Measurements from ENCODE around the gene GSK3A.

- TF ChIP-seq CTCF (conservative IDR thresholded peaks at IDR 0.05; ENCODE audit: low read depth in 2 of 2): no peak
- TF ChIP-seq REST (IDR thresholded peaks at IDR 0.05; ENCODE audit: unreplicated experiment): no peak
- TF ChIP-seq EZH2 (IDR thresholded peaks at IDR 0.05; ENCODE audit: low read depth, unreplicated experiment): no peak
- TF ChIP-seq EZH2phosphoT487 (IDR thresholded peaks at IDR 0.05; ENCODE audit: unreplicated experiment): no peak
- no peak for TF ChIP-seq JUNB (IDR thresholded peaks at IDR 0.05; ENCODE audit: unreplicated experiment)
- TF ChIP-seq POLR2AphosphoS5 (IDR thresholded peaks at IDR 0.05; ENCODE audit: low read depth): no peak
- TF ChIP-seq STAT1 (IDR thresholded peaks at IDR 0.05; ENCODE audit: unreplicated experiment): no peak
- TF ChIP-seq ZNF114 (CRISPR knock-in tag; IDR thresholded peaks at IDR 0.05): no peak
- TF ChIP-seq ETS1 (IDR thresholded peaks at IDR 0.05): no peak
These were observed 2.8 kb upstream of the GSK3A start for GRCh38 chr19:42245231-42245630.
